HG03066 (cell line): ENCODE measurements around the gene PDZD11.
"Not testable (repeated sequence)": the region's sequence is repeated elsewhere in the genome, so short reads cannot be mapped to it uniquely, and the experiment has no call there.

ENCODE experiments used
- ATAC-seq: cut with Tn5 transposase; IDR thresholded peaks from one replicate; pipeline ENCODE4 v1.9.1; 2021; ENCODE audit warnings: low read depth; ENCODE audit not compliant: unreplicated experiment

Gene PDZD11

DNA sequence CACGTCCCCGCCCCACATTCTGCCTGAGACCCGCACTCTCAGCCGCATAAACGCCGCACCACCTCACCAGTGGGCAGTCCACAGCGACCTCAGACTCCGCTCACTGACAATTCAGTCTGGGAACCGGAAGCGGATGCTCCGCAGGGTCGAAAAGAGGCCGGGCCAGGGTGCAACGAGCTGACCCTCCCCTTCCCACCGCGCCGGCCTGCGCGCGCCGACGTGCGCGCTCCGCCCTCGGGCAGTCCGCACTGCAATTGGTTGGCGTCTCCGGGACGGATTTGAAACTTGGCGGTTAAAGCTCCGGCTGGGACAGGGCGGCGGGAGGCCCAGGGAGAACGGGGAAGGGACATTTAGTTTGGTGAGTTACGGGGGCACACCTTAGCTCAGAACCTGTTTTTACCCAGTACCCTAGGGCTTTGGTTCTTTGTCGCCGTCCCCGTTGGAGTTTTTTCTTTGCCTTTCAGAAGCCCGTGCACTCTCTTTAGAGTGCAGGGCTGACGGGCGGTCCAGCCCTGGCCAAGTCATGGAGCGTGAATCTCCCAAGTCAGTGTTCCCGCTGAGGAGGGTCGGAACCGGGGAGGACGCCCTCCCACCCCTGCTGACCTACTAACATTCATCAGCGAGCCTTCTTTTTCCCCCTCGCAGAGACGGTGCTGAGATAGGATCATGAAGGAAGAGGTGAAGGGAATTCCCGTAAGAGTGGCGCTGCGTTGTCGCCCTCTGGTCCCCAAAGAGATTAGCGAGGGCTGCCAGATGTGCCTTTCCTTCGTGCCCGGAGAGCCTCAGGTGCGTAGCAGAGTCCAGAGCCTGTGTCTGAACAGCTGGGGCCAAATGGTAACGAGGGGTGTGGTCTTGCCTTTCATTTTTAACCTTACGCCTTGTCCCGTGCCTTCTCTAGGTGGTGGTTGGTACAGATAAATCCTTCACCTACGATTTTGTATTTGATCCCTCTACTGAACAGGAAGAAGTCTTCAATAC is at the start of gene PDZD11, which contains the start of gene KIF4A:
TSS of gene PDZD11 (minus strand) at position 135 of the 978 bp plus-strand sequence. CDS start 586 bp downstream, outside the sequence.
TSS of gene KIF4A (plus strand) at position 312 of the 978 bp plus-strand sequence. CDS start at position 667, 355 bp downstream.
- peak; percentile 98 for ATAC-seq

- no peak for ATAC-seq
Measured at GRCh38 chrX:70338290-70338689, 48.6 kb upstream of the PDZD11 start.

DNA sequence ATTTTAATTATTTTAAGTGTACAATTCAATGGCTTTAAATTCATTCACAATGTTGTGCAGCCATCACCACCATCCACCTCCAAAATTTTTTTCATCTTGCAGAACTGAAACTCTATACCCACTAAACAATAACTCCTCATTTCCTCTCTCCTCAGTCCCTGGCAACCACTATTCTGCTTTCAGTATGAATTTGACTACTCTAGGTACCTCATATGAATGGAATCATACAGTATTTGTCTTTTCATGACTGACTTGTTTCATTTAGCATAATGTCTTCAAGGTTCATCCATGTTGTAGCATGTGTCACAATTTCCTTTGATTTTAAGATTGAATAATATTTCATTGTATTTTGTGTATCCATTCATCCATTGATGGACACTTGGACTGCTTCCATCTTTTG is 47.0 kb upstream of the PDZD11 start:
- ATAC-seq, result peak; percentile 100

DNA sequence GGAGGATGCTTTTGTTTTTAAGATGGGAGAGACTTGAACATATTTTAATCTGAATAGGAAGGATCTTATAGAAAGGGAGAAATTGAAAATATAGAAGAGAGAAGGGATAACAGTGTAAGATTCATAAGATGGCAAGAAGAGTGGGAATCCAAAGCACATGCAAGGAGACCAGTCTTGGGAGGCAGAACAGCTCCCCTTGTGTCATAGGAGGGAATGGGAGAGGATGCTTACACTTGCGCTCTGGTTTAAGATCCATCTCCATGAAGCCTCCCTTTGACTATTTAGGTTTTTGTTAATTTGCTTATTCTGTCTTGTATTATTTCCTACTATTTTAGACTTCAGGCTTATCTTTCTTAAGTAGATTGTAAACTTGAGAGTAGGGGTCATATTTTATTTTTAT is 42.9 kb upstream of the PDZD11 start:
- ATAC-seq, result no peak

GRCh38 chrX:70331161-70331560 is 41.4 kb upstream of the PDZD11 start:
- no peak for ATAC-seq

- no peak for ATAC-seq
Measured at GRCh38 chrX:70324326-70324725, 34.6 kb upstream of the PDZD11 start.

DNA sequence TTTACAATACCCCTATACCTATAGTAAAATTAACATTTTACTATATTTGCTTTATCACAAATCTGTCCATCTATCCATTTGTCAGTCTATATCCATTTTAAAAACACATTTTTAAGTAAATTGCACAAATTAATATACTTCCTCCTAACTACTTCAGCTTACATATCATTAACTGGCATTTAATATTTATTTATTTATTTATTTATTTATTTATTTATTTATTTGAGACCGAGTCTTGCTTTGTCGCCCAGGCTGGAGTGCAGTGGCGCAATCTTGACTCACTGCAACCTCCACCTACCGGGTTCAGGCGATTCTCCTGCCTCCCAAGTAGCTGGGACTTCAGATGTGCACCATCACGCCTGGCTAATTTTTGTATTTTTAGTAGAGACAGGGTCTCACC is 33.9 kb upstream of the PDZD11 start:
- ATAC-seq, result not testable (repeated sequence)

DNA sequence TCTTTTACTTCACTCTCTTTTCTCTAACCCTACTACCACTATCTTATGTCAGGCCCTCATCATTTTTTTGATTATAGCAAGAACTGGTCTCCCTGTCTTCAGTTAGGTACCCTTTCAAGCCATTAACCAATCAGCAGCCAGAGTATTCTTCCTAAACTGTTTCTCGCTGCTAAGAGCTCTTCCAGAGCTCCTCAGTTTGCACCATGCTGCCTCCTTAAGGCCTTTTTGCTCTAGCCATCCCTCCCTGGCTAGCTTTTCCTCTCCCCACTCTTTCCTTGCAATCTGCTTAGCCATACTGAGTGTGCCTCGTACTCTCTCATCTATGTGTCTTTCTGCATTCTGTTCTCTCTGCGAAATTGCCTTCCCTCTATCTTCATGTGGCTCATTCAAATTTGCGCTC is 33.1 kb upstream of the PDZD11 start:
- ATAC-seq, result no peak

DNA sequence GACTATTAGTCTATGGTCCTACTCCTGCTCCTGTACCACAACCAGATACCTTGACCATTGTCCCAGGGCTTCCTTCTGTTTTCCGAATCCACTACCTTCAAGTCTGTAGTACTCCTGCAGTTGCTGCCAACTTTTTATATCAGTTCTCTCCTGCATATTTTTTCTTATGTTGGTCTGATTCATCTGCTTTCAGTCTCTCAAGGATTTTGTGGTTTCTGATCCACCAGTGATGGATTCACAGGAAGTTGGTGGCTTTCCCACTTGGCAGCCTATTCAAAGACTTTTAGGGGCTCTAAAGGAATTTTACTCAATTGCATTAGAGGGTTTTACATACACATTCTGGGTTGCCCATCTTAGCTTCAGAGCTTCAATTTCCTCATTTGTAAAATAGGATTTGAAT is 23.8 kb upstream of the PDZD11 start:
- ATAC-seq, result no peak

- no peak for ATAC-seq
Measured at GRCh38 chrX:70301716-70302115, 12.0 kb upstream of the PDZD11 start.

DNA sequence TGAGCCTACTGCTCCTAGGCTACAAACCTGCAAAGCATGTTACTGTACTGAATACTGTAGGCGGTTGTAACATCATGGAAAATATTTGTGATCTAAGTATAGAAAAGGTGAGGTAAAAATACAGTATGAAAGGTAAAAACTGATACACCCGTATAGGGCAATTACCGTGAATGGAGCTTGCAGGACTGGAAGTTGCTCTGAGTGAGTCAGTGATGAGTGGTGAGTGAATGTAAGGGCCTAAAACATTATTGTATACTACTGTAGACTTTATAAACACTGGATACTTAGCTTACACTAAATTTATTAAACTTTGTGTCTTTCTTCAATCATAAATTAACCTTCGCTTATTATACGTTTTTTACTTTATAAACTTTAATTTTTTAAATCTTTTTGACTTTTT is 3.9 kb upstream of the PDZD11 start:
- no peak for ATAC-seq

- ATAC-seq, result no peak
Measured at GRCh38 chrX:70292788-70293187, 3.1 kb upstream of the PDZD11 start.

DNA sequence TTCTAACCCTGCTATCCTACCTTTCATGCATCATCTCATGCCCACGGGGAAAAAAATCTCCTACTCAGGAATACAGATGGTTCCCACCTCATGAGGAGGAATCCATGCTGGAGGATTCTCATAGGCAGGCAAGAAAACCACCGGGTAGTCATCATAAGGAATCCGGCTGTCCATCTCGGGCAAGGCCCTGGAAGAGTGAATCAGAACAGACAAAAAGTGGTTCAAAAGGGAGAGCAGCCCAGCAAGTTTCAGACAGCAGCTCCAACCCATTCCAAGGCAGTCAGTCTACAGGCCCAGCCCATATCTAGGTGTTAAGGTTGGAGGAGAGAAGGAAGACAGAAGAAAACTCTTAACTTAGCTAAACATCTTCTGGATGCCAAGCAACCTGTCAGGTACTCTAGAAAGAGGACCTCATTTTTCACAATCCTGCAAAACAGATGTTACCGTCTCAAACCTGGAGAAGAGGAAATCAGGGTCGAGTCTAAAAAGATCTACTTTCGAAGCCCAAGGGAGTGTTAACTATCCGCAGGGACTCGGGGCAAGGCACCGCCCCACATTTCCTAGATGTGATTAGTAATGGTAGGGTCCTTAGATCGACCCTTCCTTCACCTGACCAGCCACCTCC is 447 bp downstream of the PDZD11 start:
- no peak for ATAC-seq

DNA sequence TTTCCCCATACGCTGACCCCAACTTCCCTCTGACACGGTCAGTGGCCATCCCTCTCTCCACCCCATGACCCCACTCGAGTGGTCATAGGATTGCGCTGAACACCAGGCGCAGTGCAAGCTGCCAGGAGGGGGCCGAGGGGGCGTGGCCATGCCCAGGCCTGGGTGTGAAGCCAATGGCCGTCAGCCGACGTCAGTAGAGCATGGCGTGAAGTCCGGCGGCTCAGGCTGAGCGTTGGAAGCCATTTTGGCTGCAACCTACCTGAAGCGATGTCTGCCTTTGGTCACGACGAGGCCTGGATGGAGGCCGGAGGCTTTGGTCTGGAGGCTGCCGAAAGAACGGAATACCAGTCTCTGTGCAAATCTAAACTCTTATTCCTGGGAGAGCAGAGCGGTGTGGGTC is 7.8 kb downstream of the PDZD11 start, which contains the start of gene RAB41:
TSS of gene RAB41 (plus strand) at position 222 of the 400 bp plus-strand sequence. CDS start at position 268, 46 bp downstream.
- ATAC-seq, result no peak

- ATAC-seq, result no peak
Measured at GRCh38 chrX:70280573-70280972, 9.2 kb downstream of the PDZD11 start.

DNA sequence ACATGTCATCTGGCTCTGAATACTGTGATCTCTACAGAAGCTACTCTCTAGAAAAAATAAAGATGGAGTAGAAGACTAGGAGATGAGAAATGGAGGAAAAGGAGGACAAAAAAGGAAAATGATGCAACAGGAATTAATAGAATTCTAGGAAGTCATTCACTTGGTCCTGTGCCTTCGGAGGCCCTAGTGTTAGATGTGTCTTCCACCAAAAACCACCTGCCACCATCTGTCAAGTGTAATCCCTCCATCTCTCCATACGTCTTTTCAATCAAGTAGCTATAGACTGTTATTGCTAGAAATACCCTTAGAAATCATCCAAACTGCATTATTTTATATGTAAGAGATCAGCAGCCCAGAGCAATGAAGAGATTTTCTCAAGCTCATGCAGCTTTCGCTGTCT is 10.6 kb downstream of the PDZD11 start:
- ATAC-seq, result no peak

GRCh38 chrX:70274029-70274428 is 15.7 kb downstream of the PDZD11 start:
- ATAC-seq, result not testable (repeated sequence)

- ATAC-seq, result no peak
Measured at GRCh38 chrX:70268034-70268433, 21.7 kb downstream of the PDZD11 start, which contains the start of gene ARR3. Gene ARR3 (plus strand): TSS chrX:70268334. CDS start chrX:70269386, 1,052 bp downstream.

GRCh38 chrX:70264784-70265183 is 24.9 kb downstream of the PDZD11 start:
- ATAC-seq, result no peak

DNA sequence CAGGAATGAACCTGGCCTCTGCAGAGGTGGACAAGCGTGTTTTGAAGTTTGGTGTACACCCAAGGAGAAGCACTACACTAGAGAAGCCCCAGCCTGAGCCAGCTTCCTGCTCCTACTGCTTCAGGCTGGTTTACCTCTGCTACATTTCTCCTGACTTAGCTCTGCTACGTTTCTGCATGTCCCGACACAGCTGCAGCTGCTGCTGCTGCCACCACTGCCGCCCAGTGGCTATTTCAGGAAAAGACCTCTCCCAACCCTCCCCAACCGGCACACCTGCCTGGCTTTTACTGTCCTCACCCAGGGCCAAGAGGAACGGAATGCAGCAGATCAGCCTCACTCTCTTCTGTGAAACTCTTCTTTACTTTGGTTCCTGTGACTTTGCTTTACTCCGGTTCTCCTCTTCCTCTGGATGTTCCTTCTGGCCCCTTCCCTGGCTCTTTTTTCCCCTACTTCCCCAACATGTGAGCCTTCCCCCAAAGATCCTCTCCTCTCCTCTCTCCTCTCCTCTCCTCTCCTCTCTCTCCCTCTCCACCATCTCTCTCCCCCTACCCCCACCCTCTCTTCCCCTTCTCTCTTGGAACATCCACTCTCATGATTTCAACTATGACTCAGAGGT is 26.7 kb downstream of the PDZD11 start:
- no peak for ATAC-seq

DNA sequence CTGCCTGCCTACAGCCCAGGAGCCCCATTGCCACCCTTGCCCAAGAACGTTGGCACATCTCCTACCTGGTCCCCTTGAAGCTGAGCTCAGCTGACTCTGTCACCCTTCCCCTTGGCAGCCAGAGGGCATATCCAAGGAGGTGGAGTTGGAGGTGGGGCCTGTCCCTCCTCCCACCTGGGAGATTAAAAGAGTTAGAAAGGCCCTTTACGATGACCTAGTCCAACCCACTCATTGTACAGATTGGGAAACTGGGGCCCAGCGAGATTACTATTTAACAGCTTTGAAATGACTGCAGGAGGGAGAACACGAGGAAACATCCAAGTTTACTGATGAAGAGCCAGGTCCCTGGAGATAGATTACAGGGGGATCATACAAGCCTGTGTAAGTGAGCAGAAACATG is 29.6 kb downstream of the PDZD11 start, which contains the start of gene P2RY4:
TSS of gene P2RY4 (minus strand) at position 101 of the 400 bp plus-strand sequence. CDS start 580 bp downstream, outside the sequence.
- ATAC-seq, result no peak
